ENCODE measurements around the gene C2CD5. TPM values are rescaled to one million over a fixed set of nuclear protein-coding genes. Genes with fewer than 3 reads are reported as not detected.

Gene C2CD5
- total RNA-seq, 1 donor from 2014 or later: 34.7 TPM

- Histone ChIP-seq H3K36me3 (peaks cover 18 to 33% of the 10 kb centered on the region in 2 donors), H3K4me3 (no peak overlapping the region), H3K4me1 (no peaks in the 10 kb centered on the region), H3K27me3 (no peaks in the 10 kb centered on the region), H3K9me3 (no peaks in the 10 kb centered on the region), H3K27ac (no peak overlapping the region)
- intact Hi-C loops (cut with DNase I): no loop called here
- TF ChIP-seq CTCF (IDR thresholded peaks at IDR 0.05): peak in 2 of 3 experiments; percentile 19 to 42
- DNase-seq (ENCODE audit: low spot score in 2 of 2): no peak
These were observed 14.9 kb downstream of the C2CD5 start for GRCh38 chr12:22529281-22530060.

GRCh38 chr12:22527999-22528398, 16.3 kb downstream of the C2CD5 start:
- H3K36me3 ChIP-seq: peaks cover 22 to 36% of the 10 kb centered on the region in 2 donors
- no peak overlapping the region for H3K27ac ChIP-seq
- TF ChIP-seq CTCF (IDR thresholded peaks at IDR 0.05): no peak
- no peaks in the 10 kb centered on the region for H3K9me3 ChIP-seq
- no peak overlapping the region for H3K4me3 ChIP-seq
- no peaks in the 10 kb centered on the region for H3K27me3 ChIP-seq
- no peak for DNase-seq (ENCODE audit: low spot score in 2 of 2)
- intact Hi-C loops (cut with DNase I): no loop called here
- no peaks in the 10 kb centered on the region for H3K4me1 ChIP-seq

GRCh38 chr12:22526836-22527235, 17.5 kb downstream of the C2CD5 start:
- no peaks in the 10 kb centered on the region for H3K27me3 ChIP-seq
- H3K4me1 ChIP-seq: no peaks in the 10 kb centered on the region
- peaks cover 16 to 32% of the 10 kb centered on the region in 2 donors for H3K36me3 ChIP-seq
- H3K9me3 ChIP-seq: no peaks in the 10 kb centered on the region
- no peak overlapping the region for H3K27ac ChIP-seq
- intact Hi-C loops (cut with DNase I): no loop called here
- TF ChIP-seq CTCF (IDR thresholded peaks at IDR 0.05): no peak
- DNase-seq (ENCODE audit: low spot score in 2 of 2): no peak
- H3K4me3 ChIP-seq: no peak overlapping the region

GRCh38 chr12:22525426-22525825, 18.9 kb downstream of the C2CD5 start:
- Histone ChIP-seq H3K27me3 (no peaks in the 10 kb centered on the region), H3K4me1 (no peaks in the 10 kb centered on the region), H3K36me3 (peaks cover 9 to 24% of the 10 kb centered on the region in 2 donors), H3K4me3 (no peak overlapping the region), H3K9me3 (no peaks in the 10 kb centered on the region), H3K27ac (no peak overlapping the region)
- intact Hi-C loops (cut with DNase I): no loop called here
- TF ChIP-seq CTCF (IDR thresholded peaks at IDR 0.05): no peak
- no peak for DNase-seq (ENCODE audit: low spot score in 2 of 2)

- Histone ChIP-seq H3K4me1 (no peaks in the 10 kb centered on the region), H3K27me3 (no peaks in the 10 kb centered on the region), H3K36me3 (peaks cover 12 to 32% of the 10 kb centered on the region in 2 donors), H3K9me3 (no peaks in the 10 kb centered on the region), H3K4me3 (no peak overlapping the region), H3K27ac (no peak overlapping the region)
- TF ChIP-seq CTCF (IDR thresholded peaks at IDR 0.05): no peak
- DNase-seq (ENCODE audit: low spot score in 2 of 2): no peak
- intact Hi-C loops (cut with DNase I): no loop called here
These were observed 25.3 kb downstream of the C2CD5 start for GRCh38 chr12:22518998-22519397.

Measured in ascending aorta (tissue), 2 donors.